GM06990 (cell line): ENCODE results near the gene PLA2G15.

ENCODE experiments used
- DNase-seq: peaks from one replicate; pipeline ENCODE4 v3.0.0-alpha.2; 2011; ENCODE audit not compliant: insufficient read length; ENCODE audit errors: extremely low read depth
- H3K27me3 ChIP-seq: replicated peaks from 2 replicates; pipeline ENCODE4 v1.6.0; 2011; ENCODE audit warnings: low read length; ENCODE audit not compliant: control insufficient read depth, insufficient read depth
- H3K36me3 ChIP-seq: 2 replicates; pipeline ENCODE4 v1.5.1; 2011; ENCODE audit warnings: low read length; ENCODE audit not compliant: control insufficient read depth, insufficient read depth
- H3K4me3 ChIP-seq: replicated peaks from 2 replicates; pipeline ENCODE4 v1.5.1; 2011; ENCODE audit warnings: low read depth, mild to moderate bottlenecking, control low read depth, low read length
- CTCF ChIP-seq: IDR thresholded peaks from 2 replicates; pipeline ENCODE4 v1.5.1; 2011; ENCODE audit warnings: low read length, control low read depth, mild to moderate bottlenecking, inconsistent platforms; ENCODE audit not compliant: insufficient read depth, poor library complexity, severe bottlenecking

Gene PLA2G15

GRCh38 chr16:68230176-68230571 lies 15.0 kb upstream of the PLA2G15 start:
- Histone ChIP-seq H3K4me3 (no peak overlapping the region), H3K36me3 (peaks cover 3% of the 10 kb centered on the region; the same call in 1 of the 2 replicates), H3K27me3 (no peaks in the 10 kb centered on the region)
- no peak for DNase-seq
- no peak for TF ChIP-seq CTCF

GRCh38 chr16:68230956-68231355 lies 14.2 kb upstream of the PLA2G15 start:
- TF ChIP-seq CTCF = no peak

GRCh38 chr16:68231384-68232136 lies 13.6 kb upstream of the PLA2G15 start:
- no peak overlapping the region for H3K4me3 ChIP-seq
- no peaks in the 10 kb centered on the region for H3K27me3 ChIP-seq
- no peak for DNase-seq
- H3K36me3 ChIP-seq = no peaks in the 10 kb centered on the region; the same call in 1 of the 2 replicates
- TF ChIP-seq CTCF = no peak

More at GRCh38 chr16:68230956-68231355, 14.2 kb upstream of the PLA2G15 start:
- H3K27me3 ChIP-seq = no peaks in the 10 kb centered on the region
- H3K4me3 ChIP-seq = no peak overlapping the region
- peaks cover 3% of the 10 kb centered on the region; the same call in 1 of the 2 replicates for H3K36me3 ChIP-seq
- DNase-seq = no peak

- TF ChIP-seq CTCF = no peak
- H3K36me3 ChIP-seq = no peaks in the 10 kb centered on the region; the same call in 1 of the 2 replicates
Measured at GRCh38 chr16:68232335-68232734, 12.8 kb upstream of the PLA2G15 start.

GRCh38 chr16:68233085-68233834 lies 11.9 kb upstream of the PLA2G15 start:
- H3K4me3 ChIP-seq = no peak overlapping the region
- DNase-seq = no peak
- H3K36me3 ChIP-seq = no peaks in the 10 kb centered on the region; the same call in 1 of the 2 replicates
- no peaks in the 10 kb centered on the region for H3K27me3 ChIP-seq
- TF ChIP-seq CTCF = no peak

More at GRCh38 chr16:68232335-68232734, 12.8 kb upstream of the PLA2G15 start:
- Histone ChIP-seq H3K27me3 (no peaks in the 10 kb centered on the region), H3K4me3 (no peak overlapping the region)
- no peak for DNase-seq
